Trophoblast cell (in vitro differentiated cells and primary cell): Measurements from ENCODE around the gene MAPK4.
A peak's percentile ranks its signal among the peaks of the same experiment; 100 is the strongest.

Experiments
- DNase-seq, 2 donors: peaks; one replicate each; pipeline ENCODE4 v3.0.0-alpha.2; 2016
- H2AFZ ChIP-seq: 2 replicates; pipeline ENCODE4 v1.6.1; 2013; ENCODE audit warnings: low read length, moderate library complexity, mild to moderate bottlenecking; ENCODE audit not compliant: insufficient read depth, poor library complexity
- H2AK5ac ChIP-seq: 2 replicates; pipeline ENCODE4 v1.6.1; 2013; ENCODE audit warnings: mild to moderate bottlenecking, low read length
- H2BK120ac ChIP-seq: 2 replicates; pipeline ENCODE4 v1.6.1; 2013; ENCODE audit warnings: low read length, mild to moderate bottlenecking, moderate library complexity; ENCODE audit not compliant: insufficient read depth, poor library complexity
- H2BK12ac ChIP-seq: 2 replicates; pipeline ENCODE4 v1.6.1; 2013; ENCODE audit warnings: mild to moderate bottlenecking, low read length, moderate library complexity
- H2BK5ac ChIP-seq: 2 replicates; pipeline ENCODE4 v1.6.1; 2013; ENCODE audit warnings: low read length, low read depth, moderate library complexity, mild to moderate bottlenecking; ENCODE audit not compliant: poor library complexity
- H3K14ac ChIP-seq: 2 replicates; pipeline ENCODE4 v1.6.1; 2013; ENCODE audit warnings: mild to moderate bottlenecking, low read length
- H3K18ac ChIP-seq: 2 replicates; pipeline ENCODE4 v1.6.1; 2013; ENCODE audit warnings: mild to moderate bottlenecking, low read length
- H3K23ac ChIP-seq: 2 replicates; pipeline ENCODE4 v1.6.1; 2013; ENCODE audit warnings: low read length
- H3K27ac ChIP-seq: 2 replicates; pipeline ENCODE4 v1.5.1; 2013; ENCODE audit warnings: low read depth, mild to moderate bottlenecking, inconsistent platforms, low read length, moderate library complexity
- H3K27me3 ChIP-seq: 2 replicates; pipeline ENCODE4 v1.6.1; 2013; ENCODE audit warnings: inconsistent platforms, mild to moderate bottlenecking, low read length, moderate library complexity; ENCODE audit not compliant: insufficient read depth
- H3K36me3 ChIP-seq, 2 experiments: 1 replicate in 1 of 2; 2 replicates in 1 of 2; pipeline ENCODE4 v1.6.1; 2013; ENCODE audit warnings: low read length in 2 of 2, mild to moderate bottlenecking in 2 of 2, moderate library complexity in 1 of 2; ENCODE audit not compliant: insufficient read depth in 2 of 2, control insufficient read depth in 1 of 2
- H3K4ac ChIP-seq: 2 replicates; pipeline ENCODE4 v1.6.1; 2013; ENCODE audit warnings: low read depth, mild to moderate bottlenecking, low read length, moderate library complexity
- H3K4me1 ChIP-seq, 2 experiments: 1 replicate in 1 of 2; 2 replicates in 1 of 2; pipeline ENCODE4 v1.6.1; 2013; ENCODE audit warnings: low read length in 2 of 2, mild to moderate bottlenecking in 2 of 2, moderate library complexity in 1 of 2; ENCODE audit not compliant: insufficient read depth in 2 of 2, control insufficient read depth in 1 of 2
- H3K4me2 ChIP-seq: 2 replicates; pipeline ENCODE4 v1.6.1; 2013; ENCODE audit warnings: inconsistent platforms, mild to moderate bottlenecking, low read length, moderate library complexity
- H3K4me3 ChIP-seq: 2 replicates; pipeline ENCODE4 v1.5.1; 2013; ENCODE audit warnings: mild to moderate bottlenecking, low read depth, low read length, inconsistent platforms
- H3K79me1 ChIP-seq: one replicate; pipeline ENCODE4 v1.6.1; 2013; ENCODE audit warnings: low read length
- H3K79me2 ChIP-seq: 2 replicates; pipeline ENCODE4 v1.6.1; 2013; ENCODE audit warnings: low read length, mild to moderate bottlenecking; ENCODE audit not compliant: control insufficient read depth, insufficient read depth, poor library complexity
- H3K9ac ChIP-seq: 2 replicates; pipeline ENCODE4 v1.6.1; 2013; ENCODE audit warnings: mild to moderate bottlenecking, low read length
- H3K9me3 ChIP-seq: 2 replicates; pipeline ENCODE4 v1.6.1; 2013; ENCODE audit warnings: low read depth, mild to moderate bottlenecking, control low read depth, inconsistent platforms, low read length; ENCODE audit not compliant: insufficient read depth
- H4K12ac ChIP-seq: 2 replicates; pipeline ENCODE4 v1.6.1; 2013; ENCODE audit warnings: low read depth, mild to moderate bottlenecking, low read length, moderate library complexity
- H4K8ac ChIP-seq: 2 replicates; pipeline ENCODE4 v1.6.1; 2013; ENCODE audit warnings: low read depth, mild to moderate bottlenecking, low read length, moderate library complexity
- H4K91ac ChIP-seq: one replicate; pipeline ENCODE4 v1.6.1; 2013; ENCODE audit warnings: low read depth, mild to moderate bottlenecking, low read length, moderate library complexity
- WGBS: extraction: QIAGEN DNeasy Blood & Tissue Kit; methylation state at CpG from one replicate; pipeline ENCODE4 v1.1.7; 2013; ENCODE audit warnings: missing lambda C conversion rate; ENCODE audit not compliant: insufficient read length, insufficient coverage; ENCODE audit errors: extremely low coverage; 5-methylcytosine and 5-hydroxymethylcytosine counted together

MAPK4 gene

DNA sequence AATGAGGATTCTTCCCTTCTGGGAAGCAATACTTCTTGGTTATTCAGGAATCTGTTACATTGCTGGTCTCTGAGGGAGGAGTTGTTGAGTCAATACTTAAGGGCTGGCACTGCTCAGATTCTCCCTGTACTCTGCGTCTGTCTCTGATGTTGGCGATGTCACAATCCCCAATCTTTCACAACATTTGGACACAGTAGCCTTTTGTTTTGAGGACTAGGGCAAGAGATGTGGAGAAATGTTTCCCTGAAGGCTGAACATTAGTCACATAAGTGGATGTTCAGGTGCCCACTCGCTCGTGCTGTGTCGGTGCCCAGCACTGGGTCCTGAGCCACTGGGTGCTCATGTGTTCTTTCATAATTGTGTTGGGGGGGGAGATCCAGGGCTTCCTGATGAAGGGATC is 55.0 kb downstream of the MAPK4 start:
- no peak overlapping the region for H2AFZ ChIP-seq
- H3K79me1 ChIP-seq: no peaks in the 10 kb centered on the region
- no peak overlapping the region for H3K4me3 ChIP-seq
- H4K12ac ChIP-seq: no peak overlapping the region
- H3K18ac ChIP-seq: no peak overlapping the region
- peaks cover 0 to 3% of the 10 kb centered on the region in 2 experiments for H3K4me1 ChIP-seq
- no peak overlapping the region for H3K14ac ChIP-seq
- no peak overlapping the region for H4K91ac ChIP-seq
- no peak overlapping the region for H4K8ac ChIP-seq
- H2BK12ac ChIP-seq: no peak overlapping the region
- H3K9me3 ChIP-seq: no peaks in the 10 kb centered on the region
- WGBS: no CpG with 5 or more reads among the region's 5 CpGs
- no peaks in the 10 kb centered on the region for H3K79me2 ChIP-seq
- no peak overlapping the region for H2AK5ac ChIP-seq
- H3K23ac ChIP-seq: no peak overlapping the region
- no peak overlapping the region for H3K27ac ChIP-seq
- H3K4ac ChIP-seq: no peak overlapping the region
- no peaks in the 10 kb centered on the region for H3K36me3 ChIP-seq
- no peak overlapping the region for H2BK120ac ChIP-seq
- no peak overlapping the region for H2BK5ac ChIP-seq
- no peak overlapping the region for H3K4me2 ChIP-seq
- DNase-seq: peak; percentile 80 to 95
- H3K9ac ChIP-seq: no peak overlapping the region
- H3K27me3 ChIP-seq: no peaks in the 10 kb centered on the region

DNA sequence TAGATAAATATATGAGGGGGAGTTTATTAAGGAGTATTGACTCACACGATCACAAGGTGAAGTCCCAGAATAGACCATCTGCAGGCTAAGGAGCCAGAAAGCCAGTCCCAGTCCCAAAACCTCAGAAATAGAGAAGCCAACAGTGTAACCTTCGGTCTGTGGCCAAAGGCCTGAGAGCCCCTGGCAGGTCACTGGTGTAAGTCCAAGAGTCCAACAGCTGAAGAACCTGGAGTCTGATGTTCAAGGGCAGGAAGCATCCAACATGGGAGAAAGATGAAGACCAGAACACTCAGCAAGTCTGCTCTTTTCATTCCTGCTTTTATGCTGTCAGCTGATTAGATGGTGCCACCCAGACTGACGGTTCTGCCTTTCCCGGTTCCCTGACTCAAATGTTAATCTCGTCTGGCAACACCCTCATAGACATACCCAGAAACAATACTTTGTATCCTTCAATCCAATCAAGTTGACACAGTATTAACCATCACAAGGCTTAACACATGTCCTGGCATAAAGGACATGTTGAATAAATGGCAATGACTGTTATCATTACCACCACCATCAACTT is 56.7 kb downstream of the MAPK4 start:
- Histone ChIP-seq H2BK12ac (no peak overlapping the region), H2AK5ac (no peak overlapping the region), H4K91ac (no peak overlapping the region), H3K27me3 (no peaks in the 10 kb centered on the region), H3K36me3 (no peaks in the 10 kb centered on the region), H4K8ac (no peak overlapping the region), H3K4me2 (no peak overlapping the region), H3K4me1 (no peaks in the 10 kb centered on the region), H2AFZ (no peak overlapping the region), H3K4me3 (no peak overlapping the region), H3K9ac (no peak overlapping the region), H3K14ac (no peak overlapping the region), H3K18ac (no peak overlapping the region), H2BK120ac (no peak overlapping the region), H3K79me1 (no peaks in the 10 kb centered on the region), H3K23ac (no peak overlapping the region), H3K9me3 (no peaks in the 10 kb centered on the region), H4K12ac (no peak overlapping the region), H2BK5ac (no peak overlapping the region), H3K27ac (no peak overlapping the region), H3K79me2 (no peaks in the 10 kb centered on the region), H3K4ac (no peak overlapping the region)
- no peak for DNase-seq
- no CpG with 5 or more reads among the region's 5 CpGs for WGBS

DNA sequence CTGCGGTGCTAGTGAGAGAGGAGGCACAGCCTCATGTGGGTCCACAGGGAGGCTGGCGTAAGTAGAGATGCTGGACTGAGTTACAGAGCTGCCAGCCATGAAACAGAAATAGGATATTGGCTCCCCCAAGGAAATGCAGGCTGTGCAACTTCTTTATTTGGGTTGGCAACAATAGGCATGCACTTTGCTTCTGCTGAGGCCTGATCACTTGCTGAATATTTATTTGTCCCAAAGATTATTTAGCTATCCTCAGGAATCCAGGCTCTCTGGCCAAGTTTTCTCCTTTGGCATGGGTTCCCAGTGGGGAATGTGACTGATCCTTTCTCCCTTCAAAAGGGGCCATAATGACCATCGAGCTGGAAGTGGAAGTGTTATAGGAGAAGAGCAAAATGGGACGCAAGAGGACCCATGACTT is 60.0 kb downstream of the MAPK4 start:
- H4K12ac ChIP-seq: no peak overlapping the region
- H4K91ac ChIP-seq: no peak overlapping the region
- H2BK12ac ChIP-seq: no peak overlapping the region
- no peaks in the 10 kb centered on the region for H3K9me3 ChIP-seq
- H2AFZ ChIP-seq: no peak overlapping the region
- no peak overlapping the region for H3K4me3 ChIP-seq
- H3K36me3 ChIP-seq: no peaks in the 10 kb centered on the region
- H3K9ac ChIP-seq: no peak overlapping the region
- no peak overlapping the region for H2BK5ac ChIP-seq
- H3K23ac ChIP-seq: no peak overlapping the region
- no peak overlapping the region for H2BK120ac ChIP-seq
- no peak overlapping the region for H3K4ac ChIP-seq
- no CpG with 5 or more reads among the region's 4 CpGs for WGBS
- no peak overlapping the region for H3K14ac ChIP-seq
- no peak for DNase-seq
- H3K18ac ChIP-seq: no peak overlapping the region
- no peaks in the 10 kb centered on the region for H3K79me1 ChIP-seq
- H3K27ac ChIP-seq: no peak overlapping the region
- H3K27me3 ChIP-seq: no peaks in the 10 kb centered on the region
- H2AK5ac ChIP-seq: no peak overlapping the region
- no peaks in the 10 kb centered on the region for H3K79me2 ChIP-seq
- H4K8ac ChIP-seq: no peak overlapping the region
- no peak overlapping the region for H3K4me2 ChIP-seq
- no peaks in the 10 kb centered on the region for H3K4me1 ChIP-seq

DNA sequence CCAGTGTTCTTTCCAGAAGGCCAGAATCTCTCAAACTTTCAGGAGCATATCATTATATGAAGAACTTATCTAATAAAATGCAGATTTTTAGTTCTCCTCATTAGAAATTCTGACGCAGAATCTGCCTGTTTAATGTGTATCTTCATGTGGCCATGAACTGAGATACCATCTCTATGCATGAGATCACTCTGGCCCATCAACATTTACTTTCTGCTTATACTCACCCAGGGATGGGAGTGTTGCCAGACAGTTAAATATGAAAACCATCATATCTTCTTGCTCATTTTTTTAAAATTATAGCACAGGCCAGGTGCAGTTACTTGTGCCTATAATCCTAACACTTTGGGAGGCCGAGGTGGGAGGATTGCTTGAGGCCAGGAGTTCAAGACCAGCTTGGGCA is 60.4 kb downstream of the MAPK4 start:
- DNase-seq: no peak
- Histone ChIP-seq H4K8ac (no peak overlapping the region), H3K9me3 (no peaks in the 10 kb centered on the region), H3K27me3 (no peaks in the 10 kb centered on the region), H3K79me1 (no peaks in the 10 kb centered on the region), H3K18ac (no peak overlapping the region), H3K14ac (no peak overlapping the region), H3K4ac (no peak overlapping the region), H2AFZ (no peak overlapping the region), H2BK120ac (no peak overlapping the region), H2AK5ac (no peak overlapping the region), H2BK12ac (no peak overlapping the region), H3K36me3 (no peaks in the 10 kb centered on the region), H3K4me3 (no peak overlapping the region), H3K79me2 (no peaks in the 10 kb centered on the region), H3K9ac (no peak overlapping the region), H3K27ac (no peak overlapping the region), H4K12ac (no peak overlapping the region), H3K4me1 (no peaks in the 10 kb centered on the region), H3K4me2 (no peak overlapping the region), H4K91ac (no peak overlapping the region), H2BK5ac (no peak overlapping the region), H3K23ac (no peak overlapping the region)
- no CpG with 5 or more reads among the region's 2 CpGs for WGBS
